ENCODE results near the gene MAP7D2. TPM values are rescaled to one million over a fixed set of nuclear protein-coding genes. Genes with fewer than 3 reads are reported as not detected.
A peak's percentile ranks its signal among the peaks of the same experiment; 100 is the strongest.
"Not testable (repeated sequence)": the region's sequence is repeated elsewhere in the genome, so short reads cannot be mapped to it uniquely, and the experiment has no call there.

The MAP7D2 gene
- polyA plus RNA-seq, 1 donor from 2014 or later, result 0.23 TPM

- no peak overlapping the region for H3K4me3 Mint-ChIP-seq
- no peaks in the 10 kb centered on the region for H3K9me3 Mint-ChIP-seq
- H3K27ac Mint-ChIP-seq, result no peak overlapping the region
- peaks cover 0 to 2% (median 2%) of the 10 kb centered on the region in 3 donors for H3K4me1 Mint-ChIP-seq
- no peaks in the 10 kb centered on the region for H3K36me3 Mint-ChIP-seq
- no peaks in the 10 kb centered on the region for H3K27me3 Mint-ChIP-seq
Observed at GRCh38 chrX:20130357-20130756, 13.7 kb upstream of the MAP7D2 start.

GRCh38 chrX:20129547-20129946, 12.8 kb upstream of the MAP7D2 start:
- Mint-ChIP-seq H3K4me1 (peaks cover 0 to 2% (median 2%) of the 10 kb centered on the region in 3 donors), H3K36me3 (peaks cover 2% of the 10 kb centered on the region), H3K9me3 (no peaks in the 10 kb centered on the region), H3K27me3 (no peaks in the 10 kb centered on the region), H3K27ac (peak overlapping the region in 1 of 3 donors; percentile 25), H3K4me3 (no peak overlapping the region)

GRCh38 chrX:20128670-20129069, 12.0 kb upstream of the MAP7D2 start:
- Mint-ChIP-seq H3K4me1 (peaks cover 0 to 2% (median 2%) of the 10 kb centered on the region in 3 donors), H3K27me3 (no peaks in the 10 kb centered on the region), H3K36me3 (peaks cover 2% of the 10 kb centered on the region), H3K27ac (peak overlapping the region in 2 of 3 donors; percentile 16 to 48), H3K4me3 (no peak overlapping the region), H3K9me3 (no peaks in the 10 kb centered on the region)

- H3K27me3 Mint-ChIP-seq, H3K27ac Mint-ChIP-seq, H3K4me1 Mint-ChIP-seq, H3K4me3 Mint-ChIP-seq, H3K36me3 Mint-ChIP-seq, H3K9me3 Mint-ChIP-seq: not testable (repeated sequence)
Observed at GRCh38 chrX:20127440-20127839, 10.7 kb upstream of the MAP7D2 start.

GRCh38 chrX:20126833-20127232, 10.1 kb upstream of the MAP7D2 start:
- not testable (repeated sequence) for H3K9me3 Mint-ChIP-seq, H3K36me3 Mint-ChIP-seq, H3K4me1 Mint-ChIP-seq, H3K27me3 Mint-ChIP-seq, H3K27ac Mint-ChIP-seq, H3K4me3 Mint-ChIP-seq

GRCh38 chrX:20124964-20125363, 8.3 kb upstream of the MAP7D2 start:
- Mint-ChIP-seq H3K9me3 (no peaks in the 10 kb centered on the region), H3K4me1 (peaks cover 0 to 5% (median 4%) of the 10 kb centered on the region in 3 donors), H3K36me3 (peaks cover 4% of the 10 kb centered on the region), H3K27me3 (no peaks in the 10 kb centered on the region), H3K27ac (no peak overlapping the region), H3K4me3 (peak overlapping the region in 1 of 4 donors; percentile 28)

GRCh38 chrX:20118065-20118824, 1.5 kb upstream of the MAP7D2 start:
- H3K27ac Mint-ChIP-seq, result no peak overlapping the region
- H3K9me3 Mint-ChIP-seq, result no peaks in the 10 kb centered on the region
- peaks cover 11% of the 10 kb centered on the region for H3K27me3 Mint-ChIP-seq
- H3K4me3 Mint-ChIP-seq, result no peak overlapping the region
- peaks cover 3 to 5% (median 5%) of the 10 kb centered on the region in 3 donors for H3K4me1 Mint-ChIP-seq
- H3K36me3 Mint-ChIP-seq, result peaks cover 2% of the 10 kb centered on the region

GRCh38 chrX:20116087-20116576, 575 bp downstream of the MAP7D2 start:
- H3K27ac Mint-ChIP-seq, result no peak overlapping the region
- peaks cover 11% of the 10 kb centered on the region for H3K27me3 Mint-ChIP-seq
- peaks cover 0 to 3% (median 2%) of the 10 kb centered on the region in 3 donors for H3K4me1 Mint-ChIP-seq
- no peaks in the 10 kb centered on the region for H3K9me3 Mint-ChIP-seq
- H3K36me3 Mint-ChIP-seq, result peaks cover 2% of the 10 kb centered on the region
- peak overlapping the region in 1 of 4 donors; percentile 58 for H3K4me3 Mint-ChIP-seq

- Mint-ChIP-seq H3K27ac (no peak overlapping the region), H3K36me3 (peaks cover 2% of the 10 kb centered on the region), H3K4me3 (no peak overlapping the region), H3K27me3 (peaks cover 8% of the 10 kb centered on the region), H3K4me1 (peaks cover 0 to 3% (median 0%) of the 10 kb centered on the region in 3 donors), H3K9me3 (no peaks in the 10 kb centered on the region)
Observed at GRCh38 chrX:20112022-20112774, 4.5 kb downstream of the MAP7D2 start.

GRCh38 chrX:20111271-20111670, 5.4 kb downstream of the MAP7D2 start:
- no peaks in the 10 kb centered on the region for H3K9me3 Mint-ChIP-seq
- H3K27ac Mint-ChIP-seq, result no peak overlapping the region
- H3K36me3 Mint-ChIP-seq, result peaks cover 2% of the 10 kb centered on the region
- H3K4me3 Mint-ChIP-seq, result no peak overlapping the region
- H3K4me1 Mint-ChIP-seq, result peaks cover 0 to 3% (median 0%) of the 10 kb centered on the region in 3 donors
- peaks cover 8% of the 10 kb centered on the region for H3K27me3 Mint-ChIP-seq

- Mint-ChIP-seq H3K4me1 (peaks cover 0 to 2% (median 0%) of the 10 kb centered on the region in 3 donors), H3K36me3 (peaks cover 4% of the 10 kb centered on the region), H3K27me3 (peaks cover 1% of the 10 kb centered on the region), H3K27ac (no peak overlapping the region), H3K4me3 (no peak overlapping the region), H3K9me3 (no peaks in the 10 kb centered on the region)
Observed at GRCh38 chrX:20101934-20102581, 14.6 kb downstream of the MAP7D2 start.

GRCh38 chrX:20091499-20091898, 25.2 kb downstream of the MAP7D2 start:
- H3K27ac Mint-ChIP-seq, result no peak overlapping the region
- no peak overlapping the region for H3K4me3 Mint-ChIP-seq
- H3K36me3 Mint-ChIP-seq, result no peaks in the 10 kb centered on the region
- no peaks in the 10 kb centered on the region for H3K4me1 Mint-ChIP-seq
- H3K27me3 Mint-ChIP-seq, result peaks cover 6% of the 10 kb centered on the region
- no peaks in the 10 kb centered on the region for H3K9me3 Mint-ChIP-seq

GRCh38 chrX:20089845-20090244, 26.9 kb downstream of the MAP7D2 start:
- Mint-ChIP-seq H3K27ac (no peak overlapping the region), H3K36me3 (no peaks in the 10 kb centered on the region), H3K9me3 (no peaks in the 10 kb centered on the region), H3K4me1 (no peaks in the 10 kb centered on the region), H3K27me3 (peaks cover 7% of the 10 kb centered on the region), H3K4me3 (no peak overlapping the region)

GRCh38 chrX:20080277-20080676, 36.4 kb downstream of the MAP7D2 start:
- no peak overlapping the region for H3K27ac Mint-ChIP-seq
- no peaks in the 10 kb centered on the region for H3K36me3 Mint-ChIP-seq
- H3K4me3 Mint-ChIP-seq, result no peak overlapping the region
- no peaks in the 10 kb centered on the region for H3K4me1 Mint-ChIP-seq
- no peaks in the 10 kb centered on the region for H3K9me3 Mint-ChIP-seq
- no peaks in the 10 kb centered on the region for H3K27me3 Mint-ChIP-seq

GRCh38 chrX:20071511-20072079, 45.1 kb downstream of the MAP7D2 start:
- Mint-ChIP-seq H3K4me3 (no peak overlapping the region), H3K27ac (no peak overlapping the region), H3K36me3 (no peaks in the 10 kb centered on the region), H3K27me3 (no peaks in the 10 kb centered on the region), H3K4me1 (peaks cover 1 to 5% (median 3%) of the 10 kb centered on the region in 3 donors), H3K9me3 (no peaks in the 10 kb centered on the region)
